Astrocyte of the hippocampus (primary cell): ENCODE results near the gene ABTB2.
A peak's percentile ranks its signal among the peaks of the same experiment; 100 is the strongest.

ENCODE experiments used
- DNase-seq: peaks from one replicate; pipeline ENCODE4 v3.0.0; 2011; ENCODE audit warnings: low read depth, low spot score

ABTB2 gene

DNA sequence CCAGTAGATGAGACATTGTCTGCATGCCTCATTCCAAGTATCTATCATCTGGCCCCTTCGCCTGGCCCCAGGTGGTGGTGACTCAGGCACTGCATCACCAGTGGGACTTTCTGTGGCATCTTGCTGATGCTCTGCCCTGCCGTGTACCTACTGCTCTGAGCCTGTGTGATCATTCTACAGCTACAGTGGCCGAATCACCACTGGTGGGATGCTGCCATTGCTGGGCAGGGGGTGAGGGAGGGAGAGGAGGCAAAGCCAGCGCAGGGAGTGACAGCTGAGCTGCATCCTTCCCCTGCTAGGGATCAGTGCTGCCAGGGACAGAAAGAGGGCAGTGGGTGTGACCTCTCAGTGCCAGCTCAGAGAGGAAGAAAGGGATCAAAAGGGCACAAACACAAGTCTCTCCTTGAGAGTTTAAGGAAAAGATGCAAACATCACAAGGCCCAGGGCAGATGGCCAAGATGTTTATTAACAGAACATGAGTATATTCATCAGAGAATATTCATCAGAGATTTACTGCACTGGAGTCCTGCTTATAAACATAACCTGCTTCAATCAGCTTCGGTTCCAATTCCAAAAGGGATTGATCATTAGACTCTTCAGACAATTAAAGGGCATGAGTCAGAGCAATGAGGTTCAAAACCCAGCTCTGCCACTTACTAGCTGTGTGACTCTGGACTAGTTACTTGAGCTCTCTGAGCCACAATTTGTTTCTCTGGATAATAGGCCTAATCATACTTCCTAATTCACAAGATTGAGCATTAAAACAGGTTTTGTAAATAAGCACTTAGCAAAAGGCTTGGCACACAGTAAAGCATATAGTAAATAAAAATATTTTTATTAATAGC is 142.6 kb downstream of the ABTB2 start:
- DNase-seq, result peak; percentile 55

DNA sequence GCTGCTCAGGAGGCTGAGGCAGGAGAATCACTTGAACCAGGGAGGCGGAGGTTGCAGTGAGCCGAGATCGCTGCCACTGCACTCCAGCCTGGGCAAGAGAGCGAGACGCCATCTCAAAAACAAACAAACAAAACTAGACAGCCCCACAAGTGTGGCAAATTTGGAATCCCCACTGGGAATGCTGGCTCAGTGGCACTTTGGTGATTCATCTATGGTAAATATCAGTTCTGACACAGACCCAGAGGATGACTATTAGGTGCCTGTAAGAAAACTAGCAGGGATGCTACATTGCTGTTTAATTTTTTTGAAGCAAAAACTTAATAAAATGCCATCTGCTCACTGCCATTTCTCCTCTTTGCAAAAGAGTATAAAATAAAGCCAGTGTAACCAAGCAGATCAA is 144.4 kb downstream of the ABTB2 start:
- peak; percentile 35 for DNase-seq

DNA sequence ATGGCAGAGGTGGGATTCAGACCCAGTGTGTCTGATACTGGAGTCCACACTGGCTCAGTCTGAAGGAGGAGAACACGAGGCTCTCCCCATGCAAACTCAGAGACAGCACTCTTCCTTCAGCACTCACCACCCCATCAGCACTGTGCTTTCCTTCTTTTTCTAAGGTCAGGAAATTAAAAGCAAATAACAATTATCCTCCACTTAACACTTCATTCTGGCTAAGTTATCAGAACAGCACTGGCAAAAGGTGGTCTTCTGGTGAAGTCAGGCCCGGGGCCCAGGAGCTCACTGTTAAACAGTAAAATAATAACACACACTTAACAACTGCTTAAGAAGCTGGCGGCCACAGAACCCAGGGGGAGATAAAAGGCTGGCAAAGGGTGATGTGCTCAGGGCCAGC is 145.2 kb downstream of the ABTB2 start:
- no peak for DNase-seq

DNA sequence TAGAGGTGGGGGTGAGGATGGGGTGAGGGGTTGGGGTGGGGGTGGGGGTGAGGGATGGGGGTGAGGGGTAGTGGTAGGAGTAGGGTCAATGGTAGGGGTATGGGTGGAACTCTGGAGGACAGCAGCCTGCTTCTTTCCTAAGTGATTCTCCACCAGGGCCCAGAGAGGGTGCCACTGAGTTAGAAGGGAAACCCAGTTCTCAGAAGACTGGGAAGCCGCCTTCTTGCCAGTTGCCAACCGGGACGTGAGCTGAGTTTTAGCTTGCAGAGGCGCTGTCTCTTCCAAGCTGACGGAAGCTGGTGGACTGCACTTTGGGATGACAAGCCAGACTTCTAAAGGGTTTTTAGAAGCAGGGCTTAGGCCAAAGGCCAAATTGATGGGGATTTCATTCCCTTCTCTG is 148.0 kb downstream of the ABTB2 start:
- no peak for DNase-seq

DNA sequence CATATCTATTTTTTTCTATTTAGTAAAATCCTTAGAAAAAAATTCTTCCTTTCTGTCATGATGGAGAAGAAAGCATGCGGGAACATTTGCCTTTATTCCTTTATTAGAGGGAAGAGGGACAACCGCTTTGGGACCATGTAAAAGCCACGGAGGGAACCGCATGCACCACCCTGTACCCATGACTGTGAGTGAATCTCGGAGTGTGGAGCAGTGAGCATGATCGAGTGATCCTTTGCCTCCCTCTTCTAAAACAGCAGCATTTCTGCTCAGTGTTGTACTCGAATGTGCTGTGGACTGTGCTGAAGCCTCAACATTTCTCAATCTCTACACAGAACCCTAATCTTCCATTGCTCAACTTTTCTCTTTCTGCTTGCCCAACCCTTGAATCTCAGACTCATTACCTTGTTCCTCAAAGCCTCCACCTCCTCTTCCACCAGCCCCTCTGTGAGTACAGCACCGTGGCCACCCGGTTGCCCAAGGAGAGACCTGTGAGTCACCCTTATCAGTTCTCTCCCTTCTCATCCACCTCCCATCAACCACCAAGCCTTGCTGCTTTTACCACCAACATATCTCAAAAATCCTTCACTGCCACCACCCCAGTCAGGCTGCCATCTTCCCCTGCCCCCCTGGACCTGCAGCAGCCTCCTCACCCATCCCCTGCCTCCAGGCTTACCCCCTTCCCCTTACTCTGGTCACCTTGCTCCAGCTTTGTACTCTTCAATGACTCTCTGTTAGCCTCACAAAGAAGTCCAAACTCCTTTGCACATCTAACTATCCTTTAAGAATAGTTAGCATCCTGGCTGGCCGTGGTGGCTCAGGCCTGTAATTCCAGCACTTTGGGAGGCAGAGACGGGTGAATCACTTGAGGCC is 149.3 kb downstream of the ABTB2 start:
- DNase-seq, result no peak

- no peak for DNase-seq
Measured at GRCh38 chr11:34207487-34208180, 150.2 kb downstream of the ABTB2 start.

GRCh38 chr11:34206407-34207300 is 151.2 kb downstream of the ABTB2 start:
- no peak for DNase-seq

DNA sequence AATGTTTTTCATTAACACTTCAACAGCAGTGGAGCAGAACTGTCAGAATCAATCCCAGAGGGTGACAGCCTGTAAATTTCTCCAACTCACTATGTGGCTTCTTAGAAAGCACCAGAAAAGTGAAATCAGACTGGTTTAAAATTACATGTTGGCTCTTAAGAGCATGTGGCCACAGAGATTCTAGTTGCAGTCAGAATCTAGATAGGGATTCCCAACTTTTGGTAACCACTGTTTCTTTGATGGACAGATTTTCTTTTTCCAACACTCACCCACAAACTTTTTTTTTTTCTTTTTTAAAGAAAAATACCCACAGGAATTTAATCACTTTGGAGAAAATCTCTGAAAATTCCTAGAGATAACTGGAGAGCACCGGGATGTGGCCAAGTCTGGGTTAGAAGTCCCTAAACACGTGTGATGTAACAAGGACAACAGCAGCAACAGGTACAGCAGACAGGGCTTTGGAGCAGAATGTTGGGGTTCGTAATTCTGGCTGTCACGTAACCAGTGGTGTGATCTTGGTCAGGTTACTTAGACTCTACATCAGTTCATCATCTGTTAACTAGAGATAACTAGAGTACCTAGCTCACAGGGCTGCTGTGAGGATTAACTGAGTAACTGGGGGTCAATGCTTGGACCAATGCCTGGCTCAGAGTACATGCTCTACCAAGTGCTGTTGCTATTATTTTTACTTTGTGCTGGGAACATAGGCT is 152.3 kb downstream of the ABTB2 start:
- DNase-seq, result peak; percentile 57

GRCh38 chr11:34204396-34205279 is 153.2 kb downstream of the ABTB2 start:
- peak; percentile 66 for DNase-seq

- no peak for DNase-seq
Measured at GRCh38 chr11:34203377-34203871, 154.4 kb downstream of the ABTB2 start.

- DNase-seq, result no peak
Measured at GRCh38 chr11:34201129-34201528, 156.7 kb downstream of the ABTB2 start.

GRCh38 chr11:34199525-34199924 is 158.3 kb downstream of the ABTB2 start:
- DNase-seq, result no peak

- no peak for DNase-seq
Measured at GRCh38 chr11:34198523-34198922, 159.3 kb downstream of the ABTB2 start.

DNA sequence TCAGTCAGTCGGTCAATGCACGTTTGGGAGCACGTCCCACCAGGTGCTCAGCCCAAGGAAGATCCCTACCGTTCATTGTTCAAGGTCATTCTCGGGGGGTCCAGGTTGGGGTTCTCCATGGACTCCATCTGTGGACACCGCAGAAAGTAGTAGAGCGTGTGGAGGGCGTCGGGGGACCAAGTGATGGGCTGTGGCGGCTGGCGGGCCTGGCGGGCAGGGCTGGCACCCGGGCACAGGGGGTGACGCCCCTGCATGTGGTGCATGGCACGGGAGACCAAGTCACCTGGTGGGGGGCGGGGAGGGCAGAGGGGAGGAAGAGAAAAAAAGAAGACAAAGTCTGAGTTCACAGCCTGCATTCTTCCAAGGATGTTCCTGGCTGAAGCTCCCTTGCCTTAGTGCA is 160.6 kb downstream of the ABTB2 start:
- DNase-seq, result no peak

- DNase-seq, result no peak
Measured at GRCh38 chr11:34194576-34195335, 163.1 kb downstream of the ABTB2 start.

- peak; percentile 96 for DNase-seq
Measured at GRCh38 chr11:34192481-34193401, 165.1 kb downstream of the ABTB2 start.

DNA sequence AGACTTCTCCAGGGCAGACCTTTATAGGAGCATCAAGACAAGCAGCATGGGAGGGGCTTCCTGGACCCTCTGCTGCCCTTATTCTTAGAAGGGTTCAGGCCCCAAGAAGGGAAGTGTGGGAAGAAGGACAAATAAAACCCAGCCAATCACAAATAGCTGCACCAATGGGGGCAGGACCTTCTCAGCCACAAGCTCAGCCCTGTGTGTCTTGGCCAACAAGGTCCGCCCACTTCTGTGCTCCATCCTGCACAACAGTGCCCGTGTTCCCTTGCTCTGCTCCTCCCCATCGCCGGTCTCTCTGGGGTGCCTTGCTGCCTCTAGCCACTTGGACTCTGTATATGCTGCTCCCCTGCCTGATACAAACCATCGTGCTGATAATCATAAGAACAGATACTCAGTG is 166.2 kb downstream of the ABTB2 start:
- DNase-seq, result no peak
